PC-3 (cell line): Measurements from ENCODE around the gene CLCN4. TPM values are rescaled to one million over a fixed set of nuclear protein-coding genes. Genes with fewer than 3 reads are reported as not detected.

Experiments used
- ATAC-seq: fragments of 200-7000 bp; cut with Tn5 transposase; 2 replicates; pipeline ENCODE4 v1.9.1; 2020; ENCODE audit warnings: mild to moderate bottlenecking, moderate library complexity
- BruUV-seq: library from RNA; stranded (reverse); fragments of 400-500 nt; replicated peaks from 2 replicates; lab custom pipeline; 2021; lab: Mats Ljungman, UMichigan
- CTCF ChIA-PET: fragments of 300-600 bp; sonication (Branson Sonifier 250); formaldehyde crosslinking; loops from one replicate; lab custom pipeline; 2022; ENCODE audit warnings: antibody characterized with exemption; lab: Charles Lee
- POLR2A ChIA-PET: fragments of 300-600 bp; sonication (Branson Sonifier 250); formaldehyde crosslinking; loops from one replicate; lab custom pipeline; 2022; ENCODE audit warnings: antibody characterized with exemption; ENCODE audit not compliant: unreplicated experiment; lab: Charles Lee
- DNase-seq: peaks from one replicate; pipeline ENCODE4 v3.0.0-alpha.2; 2015
- H2AFZ ChIP-seq: fragments of 300-600 bp; sonication (generic); 2 replicates; pipeline ENCODE4 v1.6.0; 2016; ENCODE audit warnings: antibody characterized with exemption, low read length
- H3F3A ChIP-seq: fragments of 300-600 bp; sonication (generic); one replicate; pipeline ENCODE4 v1.6.0; 2017; ENCODE audit warnings: antibody characterized with exemption, low read length, control low read depth, mild to moderate bottlenecking; ENCODE audit not compliant: unreplicated experiment
- H3K27ac ChIP-seq: fragments of 300-600 bp; sonication (generic); 2 replicates; pipeline ENCODE4 v1.5.1; 2016; ENCODE audit warnings: mild to moderate bottlenecking, low read length
- H3K27me3 ChIP-seq: fragments of 300-600 bp; sonication (generic); 2 replicates; pipeline ENCODE4 v1.6.1; 2016; ENCODE audit warnings: low read length, mixed read lengths
- H3K36me3 ChIP-seq: fragments of 300-600 bp; sonication (generic); 2 replicates; pipeline ENCODE4 v1.6.1; 2016; ENCODE audit warnings: low read depth, mixed run types, low read length, mixed read lengths
- H3K4me1 ChIP-seq: fragments of 300-600 bp; sonication (generic); 2 replicates; pipeline ENCODE4 v1.5.1; 2016; ENCODE audit warnings: low read length; ENCODE audit not compliant: insufficient read depth
- H3K4me2 ChIP-seq: fragments of 300-600 bp; sonication (generic); 2 replicates; pipeline ENCODE4 v1.6.0; 2016; ENCODE audit warnings: low read length
- H3K4me3 ChIP-seq: fragments of 300-600 bp; sonication (generic); 2 replicates; pipeline ENCODE4 v1.5.1; 2016; ENCODE audit warnings: mild to moderate bottlenecking, low read length, mixed read lengths
- H3K79me2 ChIP-seq: fragments of 300-600 bp; sonication (generic); 2 replicates; pipeline ENCODE4 v1.6.1; 2017; ENCODE audit warnings: low read length, mixed read lengths
- H3K9ac ChIP-seq: fragments of 300-600 bp; sonication (generic); 2 replicates; pipeline ENCODE4 v1.6.0; 2016; ENCODE audit warnings: mild to moderate bottlenecking, low read length
- H3K9me2 ChIP-seq: fragments of 300-600 bp; sonication (generic); replicated peaks from 2 replicates; pipeline ENCODE4 v1.6.1; 2016; ENCODE audit warnings: mixed run types, low read length, mixed read lengths
- H3K9me3 ChIP-seq: fragments of 300-600 bp; sonication (generic); 2 replicates; pipeline ENCODE4 v1.6.1; 2016; ENCODE audit warnings: low read length, mixed read lengths
- H4K20me1 ChIP-seq: fragments of 300-600 bp; sonication (generic); 2 replicates; pipeline ENCODE4 v1.6.1; 2016; ENCODE audit warnings: low read length, mixed read lengths
- EZH2 ChIP-seq: fragments of 300-600 bp; sonication (generic); IDR thresholded peaks from one replicate; pipeline ENCODE4 v1.6.1; 2017; ENCODE audit warnings: antibody characterized with exemption, mild to moderate bottlenecking, low read length; ENCODE audit not compliant: unreplicated experiment
- EZH2phosphoT487 ChIP-seq: fragments of 300-600 bp; sonication (generic); IDR thresholded peaks from 2 replicates; pipeline ENCODE4 v1.6.1; 2018; ENCODE audit warnings: mild to moderate bottlenecking, antibody characterized with exemption, low read length, borderline replicate concordance
- intact Hi-C: fragments of 100-400 bp; cut with micrococcal nuclease; formaldehyde crosslinking; loops from 2 replicates; pipeline ENCODE4 v1.9.0; 2023
- total RNA-seq: library from RNA; depleted of rRNA; stranded (reverse); fragments of >200 nt; gene quantifications from 2 replicates; pipeline ENCODE4 v1.2.3, GENCODE V29; 2014
- TF ChIP-seq, protein P1 (sequence below): fragments of 300-600 bp; sonication (generic); conservative IDR thresholded peaks from 2 replicates; pipeline ENCODE4 v1.5.1; 2017; ENCODE audit warnings: antibody characterized with exemption, low read depth, mild to moderate bottlenecking, low read length

The CLCN4 gene
- total RNA-seq, 1 experiment from 2014 or later = 13.7 TPM

DNA sequence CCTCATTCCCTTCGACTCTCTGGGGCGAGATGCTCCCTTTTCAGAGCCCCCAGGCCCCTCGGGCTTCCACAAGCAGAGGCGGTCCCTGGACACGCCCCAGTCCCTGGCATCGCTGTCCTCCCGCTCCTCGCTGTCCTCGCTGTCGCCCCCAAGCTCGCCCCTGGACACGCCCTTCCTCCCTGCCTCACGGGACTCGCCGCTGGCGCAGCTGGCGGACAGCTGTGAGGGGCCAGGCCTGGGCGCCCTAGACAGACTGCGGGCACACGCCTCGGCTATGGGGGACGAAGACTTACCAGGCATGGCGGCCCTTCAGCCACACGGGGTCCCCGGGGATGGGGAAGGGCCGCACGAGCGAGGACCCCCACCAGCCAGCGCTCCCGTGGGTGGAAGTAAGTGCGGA lies 39.5 kb upstream of the CLCN4 start:
- Histone ChIP-seq H3F3A (no peaks in the 10 kb centered on the region), H3K4me1 (no peaks in the 10 kb centered on the region), H3K9ac (no peak overlapping the region), H3K9me2 (no peaks in the 10 kb centered on the region), H3K27me3 (no peaks in the 10 kb centered on the region), H3K4me2 (no peak overlapping the region), H3K4me3 (no peak overlapping the region), H3K79me2 (no peaks in the 10 kb centered on the region), H3K9me3 (peaks cover 39% of the 10 kb centered on the region), H2AFZ (no peak overlapping the region), H3K27ac (no peak overlapping the region), H3K36me3 (peaks cover 61% of the 10 kb centered on the region), H4K20me1 (no peaks in the 10 kb centered on the region)
- no TSS peak for BruUV-seq
- TF ChIP-seq, protein P1, sequence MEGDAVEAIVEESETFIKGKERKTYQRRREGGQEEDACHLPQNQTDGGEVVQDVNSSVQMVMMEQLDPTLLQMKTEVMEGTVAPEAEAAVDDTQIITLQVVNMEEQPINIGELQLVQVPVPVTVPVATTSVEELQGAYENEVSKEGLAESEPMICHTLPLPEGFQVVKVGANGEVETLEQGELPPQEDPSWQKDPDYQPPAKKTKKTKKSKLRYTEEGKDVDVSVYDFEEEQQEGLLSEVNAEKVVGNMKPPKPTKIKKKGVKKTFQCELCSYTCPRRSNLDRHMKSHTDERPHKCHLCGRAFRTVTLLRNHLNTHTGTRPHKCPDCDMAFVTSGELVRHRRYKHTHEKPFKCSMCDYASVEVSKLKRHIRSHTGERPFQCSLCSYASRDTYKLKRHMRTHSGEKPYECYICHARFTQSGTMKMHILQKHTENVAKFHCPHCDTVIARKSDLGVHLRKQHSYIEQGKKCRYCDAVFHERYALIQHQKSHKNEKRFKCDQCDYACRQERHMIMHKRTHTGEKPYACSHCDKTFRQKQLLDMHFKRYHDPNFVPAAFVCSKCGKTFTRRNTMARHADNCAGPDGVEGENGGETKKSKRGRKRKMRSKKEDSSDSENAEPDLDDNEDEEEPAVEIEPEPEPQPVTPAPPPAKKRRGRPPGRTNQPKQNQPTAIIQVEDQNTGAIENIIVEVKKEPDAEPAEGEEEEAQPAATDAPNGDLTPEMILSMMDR = no peak
- TF ChIP-seq EZH2phosphoT487 = no peak
- no peak for TF ChIP-seq EZH2
- intact Hi-C loops = loop anchor here (5.0 kb wide), 1 partner anchor 100 kb away; no protein-coding TSS in a partner anchor
- DNase-seq (no peak), ATAC-seq (no peak)
- ChIA-PET POLR2A (no interaction called here), CTCF (no interaction called here)

DNA sequence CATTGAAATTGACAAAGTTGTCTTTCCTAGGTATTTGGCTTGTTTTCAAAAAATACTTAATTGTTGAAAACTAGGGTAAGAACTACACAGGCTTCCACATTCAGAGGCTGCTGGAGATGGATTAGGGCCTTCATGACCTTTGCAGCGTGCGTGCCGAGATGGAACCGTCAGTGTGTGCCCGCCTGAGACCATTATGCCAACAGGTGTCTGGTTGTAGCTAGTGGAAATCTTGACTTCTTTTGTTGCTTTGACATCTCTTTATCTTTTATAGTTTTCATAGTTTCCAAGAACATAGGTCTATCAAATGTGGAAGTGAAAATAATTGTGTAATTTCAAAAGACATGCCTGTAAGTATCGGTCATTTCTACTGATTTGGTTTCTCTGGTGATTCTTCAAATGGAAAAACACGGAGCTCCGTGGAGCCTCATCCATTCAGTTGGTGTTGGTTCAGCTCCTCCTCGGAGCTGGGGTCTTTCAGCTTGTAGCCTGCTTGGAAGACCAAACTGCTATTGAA lies 38.9 kb upstream of the CLCN4 start:
- no peaks in the 10 kb centered on the region for H3K27me3 ChIP-seq
- H2AFZ ChIP-seq = no peak overlapping the region
- H3F3A ChIP-seq = no peaks in the 10 kb centered on the region
- DNase-seq (no peak), ATAC-seq (no peak)
- no peaks in the 10 kb centered on the region for H3K4me1 ChIP-seq
- TF ChIP-seq, protein P1 = no peak
- TF ChIP-seq EZH2phosphoT487 (no peak), EZH2 (no peak)
- no TSS peak for BruUV-seq
- H3K79me2 ChIP-seq = no peaks in the 10 kb centered on the region
- H3K27ac ChIP-seq = no peak overlapping the region
- no peak overlapping the region for H3K9ac ChIP-seq
- no peak overlapping the region for H3K4me2 ChIP-seq
- H3K36me3 ChIP-seq = peaks cover 67% of the 10 kb centered on the region
- no peaks in the 10 kb centered on the region for H4K20me1 ChIP-seq
- POLR2A ChIA-PET = no interaction called here
- intact Hi-C loops = loop anchor here (5.0 kb wide), 1 partner anchor 101 kb away; no protein-coding TSS in a partner anchor
- no peaks in the 10 kb centered on the region for H3K9me2 ChIP-seq
- no peak overlapping the region; the same call in 1 of the 2 replicates for H3K4me3 ChIP-seq
- peaks cover 39% of the 10 kb centered on the region for H3K9me3 ChIP-seq
- CTCF ChIA-PET = no interaction called here

DNA sequence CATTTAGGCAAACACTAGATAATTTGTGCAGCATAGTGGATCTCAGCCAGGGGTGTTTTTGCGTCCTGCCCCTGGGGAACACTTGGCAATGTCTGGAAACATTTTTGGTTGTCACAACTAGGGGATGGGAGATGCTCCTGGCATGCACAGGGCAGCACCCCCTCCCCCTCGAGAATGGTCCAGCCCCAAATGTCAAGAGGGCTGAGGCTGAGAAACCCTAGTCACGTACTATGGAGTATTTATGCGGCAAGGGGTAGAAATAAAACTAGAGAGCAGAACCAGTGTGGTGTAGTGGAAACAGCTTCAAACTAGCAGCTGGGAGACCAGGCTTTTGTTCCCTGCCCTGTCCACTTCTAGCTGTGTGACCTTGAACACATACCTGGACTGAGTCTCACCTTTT lies 38.2 kb upstream of the CLCN4 start:
- Histone ChIP-seq H3K4me1 (no peaks in the 10 kb centered on the region), H3K9me3 (peaks cover 39% of the 10 kb centered on the region), H3K27me3 (no peaks in the 10 kb centered on the region), H3K4me2 (no peak overlapping the region), H3K36me3 (peaks cover 70% of the 10 kb centered on the region), H2AFZ (no peak overlapping the region), H3K9ac (no peak overlapping the region), H3K79me2 (no peaks in the 10 kb centered on the region), H3K4me3 (no peak overlapping the region; the same call in 1 of the 2 replicates), H3K27ac (no peak overlapping the region), H3F3A (no peaks in the 10 kb centered on the region), H3K9me2 (no peaks in the 10 kb centered on the region), H4K20me1 (no peaks in the 10 kb centered on the region)
- ChIA-PET POLR2A (no interaction called here), CTCF (no interaction called here)
- TF ChIP-seq EZH2 (no peak), EZH2phosphoT487 (no peak)
- TF ChIP-seq, protein P1 = no peak
- no peak for DNase-seq
- intact Hi-C loops = loop anchor here (5.0 kb wide), 1 partner anchor 101 kb away; no protein-coding TSS in a partner anchor
- BruUV-seq = no TSS peak
- no peak for ATAC-seq
